OCI-M2 (cell line): ENCODE measurements around the gene UTP25.

Experiments used
- DNase-seq: peaks from one replicate; lab custom pipeline; 2025; ENCODE audit not compliant: unreplicated experiment; lab: John Stamatoyannopoulos, UW

The UTP25 gene

DNA sequence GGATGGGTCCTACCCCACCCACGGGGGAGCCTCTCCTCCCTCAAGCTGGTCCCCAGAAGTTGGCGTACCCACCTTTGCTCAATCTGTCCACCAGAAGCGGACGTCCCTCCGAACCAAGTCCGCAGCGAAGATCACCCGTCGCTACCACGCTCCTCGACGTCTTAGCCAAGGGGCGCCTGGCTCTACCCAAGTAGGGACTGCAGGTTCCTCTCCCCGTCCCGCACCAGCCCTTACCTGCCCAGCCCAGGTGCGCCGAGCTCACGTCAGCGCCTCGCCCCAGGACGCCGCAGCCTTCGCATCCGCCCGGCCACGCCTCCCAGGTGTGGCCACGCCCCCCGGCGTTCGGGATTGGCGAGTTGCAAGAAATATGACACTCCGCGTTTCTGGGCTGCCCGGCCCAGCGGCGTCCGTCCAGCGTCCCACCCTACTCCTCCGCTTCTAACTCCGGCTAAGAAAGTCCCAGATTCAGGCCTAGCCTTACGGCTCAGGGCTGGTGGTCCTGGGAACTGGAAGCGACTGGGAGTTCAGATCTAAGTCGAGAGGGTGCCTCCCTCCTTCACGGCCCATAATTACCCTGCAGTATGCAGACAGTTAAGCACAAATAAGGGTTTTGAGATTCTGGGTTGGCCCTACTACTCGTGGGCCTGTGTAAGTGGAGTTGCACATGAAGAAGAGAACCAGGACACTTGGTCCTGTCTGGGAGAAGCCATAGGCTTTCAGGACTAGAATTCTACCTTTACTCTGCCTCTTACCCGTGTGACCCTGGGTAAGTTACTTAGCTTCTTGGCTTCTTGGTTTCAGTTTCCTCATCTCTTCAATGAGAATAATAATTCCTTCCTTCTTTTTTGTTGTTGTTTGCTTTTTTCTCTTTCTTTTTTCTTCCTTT, 21.7 kb upstream of the UTP25 start, which contains the start of gene IRF6:
Gene IRF6, minus strand, starts transcription at position 268 of the 886 bp plus-strand sequence. CDS start 4,729 bp downstream, outside the sequence.
- DNase-seq = no peak

GRCh38 chr1:209807509-209807908, 20.3 kb upstream of the UTP25 start:
- DNase-seq = no peak

GRCh38 chr1:209808059-209808581, 19.7 kb upstream of the UTP25 start:
- DNase-seq = no peak

GRCh38 chr1:209809611-209810010, 18.2 kb upstream of the UTP25 start:
- no peak for DNase-seq

DNA sequence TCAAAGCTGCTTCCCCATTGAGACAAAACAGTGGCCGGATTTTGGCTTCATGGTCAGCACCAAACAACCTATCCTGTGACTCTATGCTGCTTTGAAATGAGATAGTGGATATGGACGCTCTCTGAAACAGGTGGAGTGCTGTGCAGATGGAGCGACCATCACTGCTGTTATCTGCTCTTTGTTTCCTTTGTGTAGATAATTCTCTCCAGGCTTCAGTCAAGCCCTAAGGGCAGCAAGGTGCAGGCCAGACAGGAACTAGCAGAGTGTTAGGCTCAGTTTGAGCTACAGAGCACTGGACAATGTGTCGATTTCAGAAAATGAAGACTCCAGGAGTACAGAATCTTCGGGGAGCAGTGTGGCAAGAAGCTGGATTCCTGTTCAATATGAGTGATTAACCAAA, 17.0 kb upstream of the UTP25 start:
- no peak for DNase-seq

GRCh38 chr1:209813902-209814301, 13.9 kb upstream of the UTP25 start:
- no peak for DNase-seq

DNA sequence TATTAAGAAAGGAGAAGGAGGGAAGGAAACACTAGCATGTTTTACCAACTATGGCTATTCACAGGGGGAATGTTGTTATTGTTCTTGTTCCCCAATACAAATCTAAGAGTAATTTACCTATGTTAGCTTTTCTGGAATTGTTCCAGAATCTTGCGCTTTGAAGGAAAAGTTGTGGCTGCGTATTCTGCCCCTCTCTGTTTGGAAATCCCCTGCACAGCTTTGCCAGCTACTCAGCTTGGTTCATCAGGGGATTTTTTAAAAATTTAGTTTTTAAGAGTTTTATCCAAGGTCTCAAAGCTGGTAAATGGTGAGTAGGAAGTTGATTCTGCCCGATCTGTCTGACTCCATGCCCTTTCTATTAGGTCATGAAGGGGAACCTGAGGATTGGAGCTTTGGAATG, 12.3 kb upstream of the UTP25 start:
- no peak for DNase-seq

DNA sequence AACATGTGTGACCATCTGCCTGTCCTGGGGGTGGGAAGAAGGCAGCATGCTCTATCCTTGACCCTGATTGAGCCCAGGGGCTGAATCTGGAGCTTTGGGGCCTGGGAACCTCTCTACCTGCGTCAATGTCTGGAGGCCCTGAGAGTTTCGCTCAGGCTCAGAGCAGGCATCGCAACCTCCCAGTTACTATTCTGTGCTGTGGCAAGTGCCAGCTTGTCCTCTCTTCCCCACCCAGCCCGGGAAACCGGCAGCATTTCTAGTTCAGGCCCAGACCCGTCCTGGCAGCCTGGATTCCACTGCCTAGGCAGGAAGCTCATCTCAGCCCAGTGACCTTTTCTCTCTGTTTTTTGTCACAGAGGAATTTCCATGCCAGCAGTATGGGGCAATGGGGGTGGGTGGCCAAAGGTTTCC, 11.8 kb upstream of the UTP25 start:
- DNase-seq = no peak

GRCh38 chr1:209816923-209817322, 10.8 kb upstream of the UTP25 start:
- no peak for DNase-seq

- DNase-seq = no peak
These were observed 10.1 kb upstream of the UTP25 start for GRCh38 chr1:209817691-209818090.

DNA sequence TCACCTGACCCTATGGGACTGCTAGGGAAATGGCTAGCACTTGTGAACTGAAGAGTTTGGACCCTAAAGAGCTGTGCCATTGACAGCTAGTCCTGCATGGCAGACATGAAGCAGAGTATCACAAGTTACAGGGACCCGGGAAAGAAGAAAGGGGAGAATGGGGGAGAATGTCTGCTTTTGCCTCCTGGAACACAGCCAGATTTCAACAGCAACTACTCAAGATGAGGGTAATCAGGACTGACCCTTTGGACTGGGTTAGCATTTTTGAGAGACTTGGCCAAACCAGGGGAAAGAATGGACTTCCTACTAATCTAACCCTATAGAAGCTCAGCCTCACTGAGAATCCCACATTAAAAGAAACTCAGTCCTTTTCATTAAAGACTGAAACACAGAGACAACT, 8.7 kb upstream of the UTP25 start:
- DNase-seq = no peak

DNA sequence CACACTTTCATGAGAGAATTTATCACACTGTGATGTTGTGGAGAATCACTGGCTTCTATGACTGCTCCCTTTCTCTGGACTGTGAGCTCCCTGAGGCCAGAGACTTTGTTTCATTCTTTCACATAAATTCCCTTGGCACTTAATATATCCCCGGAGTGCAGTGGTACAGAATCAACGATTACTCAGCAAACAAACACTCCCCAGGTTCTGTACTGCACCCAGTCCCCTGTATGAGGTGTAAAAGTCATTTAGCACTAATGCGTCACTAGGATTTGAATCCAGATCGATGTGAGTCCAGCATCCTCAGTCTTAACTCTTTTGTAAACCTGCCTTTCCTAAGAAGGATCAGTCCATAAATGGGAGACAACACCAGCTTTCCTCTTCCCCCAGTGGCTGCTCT, 6.8 kb upstream of the UTP25 start:
- DNase-seq = no peak

- DNase-seq = no peak
These were observed 5.1 kb upstream of the UTP25 start for GRCh38 chr1:209822706-209823105.

- no peak for DNase-seq
These were observed 4.4 kb upstream of the UTP25 start for GRCh38 chr1:209823143-209824041.

- DNase-seq = no peak
These were observed 2.0 kb upstream of the UTP25 start for GRCh38 chr1:209825591-209826434.

DNA sequence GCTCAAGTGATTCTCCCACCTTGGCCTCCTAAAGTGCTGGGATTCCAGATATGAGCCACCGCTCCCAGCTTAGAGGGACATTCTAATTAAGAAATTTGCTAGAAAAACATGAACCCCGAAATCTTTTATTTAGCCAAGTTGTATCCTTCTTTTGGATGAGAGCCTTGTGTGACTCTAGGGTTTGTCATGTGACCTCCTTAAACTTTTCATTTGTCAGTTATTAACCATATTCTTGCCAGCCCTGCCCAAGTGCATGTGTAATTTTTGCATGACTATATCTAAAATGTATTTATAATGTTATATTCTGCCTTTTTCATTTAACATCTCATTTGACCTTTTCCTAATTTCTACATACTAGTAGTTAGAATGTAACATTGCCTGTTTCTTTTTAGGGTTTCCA, 1.9 kb downstream of the UTP25 start:
- no peak for DNase-seq

DNA sequence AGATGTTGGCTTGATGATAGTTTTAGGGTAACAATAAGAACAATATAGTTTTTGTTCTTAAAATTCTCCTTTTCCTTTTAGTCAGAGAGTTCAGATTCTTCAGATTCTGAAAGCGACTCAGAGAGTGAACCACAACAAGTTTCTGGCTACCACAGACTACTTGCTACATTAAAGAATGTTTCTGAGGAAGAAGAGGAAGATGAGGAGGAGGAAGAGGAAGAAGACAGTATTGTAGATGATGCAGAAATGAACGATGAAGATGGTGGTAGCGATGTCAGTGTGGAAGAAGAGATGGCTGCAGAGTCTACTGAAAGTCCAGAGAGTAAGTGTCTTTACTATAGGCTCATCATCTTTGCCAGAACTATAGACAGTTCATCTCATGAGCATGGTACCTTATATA, 3.0 kb downstream of the UTP25 start:
- DNase-seq = no peak

DNA sequence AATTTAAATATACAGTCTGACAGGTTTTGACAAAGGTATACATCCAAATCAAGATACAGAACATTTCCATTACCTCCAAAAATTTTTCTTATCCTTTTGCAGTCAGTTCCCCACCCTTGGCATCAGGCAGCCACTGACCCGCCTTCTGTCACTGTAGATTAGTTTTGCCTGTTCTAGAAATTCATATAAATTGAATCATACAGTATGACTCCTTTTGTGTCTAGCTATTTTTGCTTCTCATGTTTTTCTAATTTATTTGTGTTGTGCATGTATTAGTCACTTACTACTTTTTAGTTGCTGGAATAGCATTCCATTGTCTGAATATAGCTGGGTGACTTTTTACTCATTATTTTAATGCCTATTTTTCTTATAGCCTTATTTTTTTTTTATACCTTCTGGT, 3.8 kb downstream of the UTP25 start:
- no peak for DNase-seq

- DNase-seq = no peak
These were observed 8.1 kb downstream of the UTP25 start for GRCh38 chr1:209835782-209836298.

GRCh38 chr1:209837671-209838070, 9.9 kb downstream of the UTP25 start:
- no peak for DNase-seq

- no peak for DNase-seq
These were observed 10.8 kb downstream of the UTP25 start for GRCh38 chr1:209838537-209838936.
